Aorta (tissue), 5 donors: ENCODE results near the gene PKMYT1. TPM values are rescaled to one million over a fixed set of nuclear protein-coding genes. Genes with fewer than 3 reads are reported as not detected.

Source experiments
- ATAC-seq: fragments of 200-7000 bp; cut with Tn5 transposase; one replicate; pipeline ENCODE4 v1.9.1; 2022; ENCODE audit warnings: moderate library complexity; ENCODE audit not compliant: low FRiP score
- DNase-seq, 2 donors: peaks; one replicate each; pipeline ENCODE4 v3.0.0-alpha.2; 2020
- H3K27ac ChIP-seq, 2 donors: one replicate each; pipeline ENCODE4 v1.5.1; 2013; ENCODE audit warnings: low read length in 2 of 2, mild to moderate bottlenecking in 2 of 2, moderate library complexity in 2 of 2, control low read depth in 1 of 2, inconsistent platforms in 1 of 2, low read depth in 1 of 2
- H3K27me3 ChIP-seq, 2 donors: one replicate each; pipeline ENCODE4 v1.6.1; 2013; ENCODE audit warnings: control low read depth in 1 of 2, low read length in 1 of 2, mild to moderate bottlenecking in 1 of 2, moderate library complexity in 1 of 2; ENCODE audit not compliant: insufficient read depth in 2 of 2, control insufficient read depth in 1 of 2
- H3K36me3 ChIP-seq, 2 donors: one replicate each; pipeline ENCODE4 v1.6.1; 2013; ENCODE audit warnings: control low read depth in 1 of 2, low read length in 1 of 2, mild to moderate bottlenecking in 1 of 2; ENCODE audit not compliant: insufficient read depth in 2 of 2, control insufficient read depth in 1 of 2
- H3K4me1 ChIP-seq, 2 donors: one replicate each; pipeline ENCODE4 v1.6.1; 2013; ENCODE audit warnings: low read length in 2 of 2, control low read depth in 1 of 2, mild to moderate bottlenecking in 1 of 2, moderate library complexity in 1 of 2; ENCODE audit not compliant: insufficient read depth in 2 of 2, control insufficient read depth in 1 of 2
- H3K4me3 ChIP-seq, 2 donors: one replicate each; pipeline ENCODE4 v1.5.1; 2013; ENCODE audit warnings: low read length in 2 of 2, control low read depth in 1 of 2, mild to moderate bottlenecking in 1 of 2
- H3K9me3 ChIP-seq: one replicate; pipeline ENCODE4 v1.6.1; 2013; ENCODE audit warnings: mild to moderate bottlenecking, low read length; ENCODE audit not compliant: control insufficient read depth
- WGBS, 2 donors: extraction: QIAGEN DNeasy Blood & Tissue Kit; methylation state at CpG; one replicate each; pipeline ENCODE4 v1.1.7; 2013; 5-methylcytosine and 5-hydroxymethylcytosine counted together
- intact Hi-C, 2 donors: fragments of 100-400 bp; cut with DNase I; formaldehyde crosslinking; loops; one replicate each; pipeline versions ENCODE4 v1.14.2 to v1.15.0; 2022
- polyA plus RNA-seq, 2 donors: library from polyadenylated mRNA; stranded (reverse); fragments of 200-250 nt; gene quantifications; one replicate each; pipeline ENCODE4 v1.2.3, GENCODE V29; 2013
- total RNA-seq, 2 donors: library from RNA; stranded (reverse); fragmentation: NEBNext Ultra II Directional; extraction: Animal tissue kit (Norgen Biotek cat#: 25700); gene quantifications; one replicate each; pipeline ENCODE4 v1.2.1, GENCODE V29; 2021
- donor health status: healthy with polysubstance abuse.
- donor health status: Bipolar disorder and iron deficiency.
- donor health status: DM: no; HTN: no; CAD: no.
- donor health status: DM: no; HTN: no; CAD: no.
- donor health status: DM: yes; HTN: yes; CAD: no.

The PKMYT1 gene
- total and polyA plus RNA-seq, 4 donors = 1.1 to 2.4 (median 1.9) TPM

- 1% methylated on average over 36 to 49 of the region's 49 CpGs for WGBS, 2 donors
- intact Hi-C loops = loop anchor here in 1 of 2 donors (2.0 kb wide), 1 partner anchor 263 kb away; the partner anchor contains the start of gene ZNF263
- H3K4me3 ChIP-seq = peak within 1 kb of the TSS; percentile 71 to 87
- no peaks in the 10 kb centered on the region for H3K36me3 ChIP-seq
- H3K27me3 ChIP-seq = peaks cover 0 to 2% of the 10 kb centered on the region in 2 donors
- H3K27ac ChIP-seq = peak within 1 kb of the TSS; percentile 93 to 98
- no peaks in the 10 kb centered on the region for H3K9me3 ChIP-seq
- ATAC-seq (peak; percentile 36), DNase-seq (peak; percentile 85 to 94)
- H3K4me1 ChIP-seq = no peaks in the 10 kb centered on the region
Measured at GRCh38 chr16:3020247-3020603, 40.0 kb upstream of the PKMYT1 start, which contains the start of gene TNFRSF12A. TSS of gene TNFRSF12A (plus strand) at chr16:3020368. CDS start at chr16:3020398, 30 bp downstream.

- Histone ChIP-seq H3K27ac (peak overlapping the region in 1 of 2 donors; percentile 20), H3K27me3 (peaks cover 0 to 2% of the 10 kb centered on the region in 2 donors), H3K9me3 (no peaks in the 10 kb centered on the region), H3K4me1 (no peaks in the 10 kb centered on the region), H3K4me3 (no peak overlapping the region), H3K36me3 (no peaks in the 10 kb centered on the region)
- ATAC-seq = no peak
- no peak for DNase-seq
- intact Hi-C loops = loop anchor here in 1 of 2 donors (2.0 kb wide), 1 partner anchor 263 kb away; the partner anchor contains the start of gene ZNF263
- 33% methylated on average over 40 of the region's 40 CpGs for WGBS, 2 donors
Measured at GRCh38 chr16:3019594-3020246, 39.5 kb upstream of the PKMYT1 start.

- intact Hi-C loops = no loop called here
- ATAC-seq (no peak), DNase-seq (no peak)
- no peaks in the 10 kb centered on the region for H3K9me3 ChIP-seq
- WGBS, 2 donors = 9 to 11% methylated on average over 45 to 52 of the region's 52 CpGs
- no peak within 1 kb of the TSS for H3K27ac ChIP-seq
- H3K4me3 ChIP-seq = no peak within 1 kb of the TSS
- H3K4me1 ChIP-seq = no peaks in the 10 kb centered on the region
- peaks cover 0 to 2% of the 10 kb centered on the region in 2 donors for H3K27me3 ChIP-seq
- no peaks in the 10 kb centered on the region for H3K36me3 ChIP-seq
Measured at GRCh38 chr16:3017794-3018506, 37.7 kb upstream of the PKMYT1 start, which contains the start of gene CLDN6. TSS of gene CLDN6 (minus strand) at chr16:3018183. CDS start at chr16:3016021, 2,162 bp downstream.

GRCh38 chr16:3017344-3017743, 37.1 kb upstream of the PKMYT1 start:
- intact Hi-C loops = no loop called here
- Histone ChIP-seq H3K27ac (no peak overlapping the region), H3K4me3 (no peak overlapping the region), H3K36me3 (no peaks in the 10 kb centered on the region), H3K9me3 (no peaks in the 10 kb centered on the region), H3K27me3 (peaks cover 0 to 2% of the 10 kb centered on the region in 2 donors), H3K4me1 (no peaks in the 10 kb centered on the region)
- no peak for ATAC-seq
- no peak for DNase-seq
- WGBS, 2 donors = 78% methylated on average over 20 of the region's 20 CpGs

GRCh38 chr16:3015865-3016521, 35.7 kb upstream of the PKMYT1 start:
- Histone ChIP-seq H3K9me3 (no peaks in the 10 kb centered on the region), H3K27ac (no peak overlapping the region), H3K4me1 (no peaks in the 10 kb centered on the region), H3K36me3 (no peaks in the 10 kb centered on the region), H3K4me3 (no peak overlapping the region), H3K27me3 (peaks cover 0 to 2% of the 10 kb centered on the region in 2 donors)
- intact Hi-C loops = no loop called here
- DNase-seq (no peak), ATAC-seq (no peak)
- 86 to 90% methylated on average over 13 of the region's 13 CpGs for WGBS, 2 donors

- ATAC-seq = no peak
- no peak for DNase-seq
- Histone ChIP-seq H3K27me3 (no peaks in the 10 kb centered on the region), H3K27ac (no peak overlapping the region), H3K36me3 (no peaks in the 10 kb centered on the region), H3K9me3 (no peaks in the 10 kb centered on the region), H3K4me1 (no peaks in the 10 kb centered on the region), H3K4me3 (no peak overlapping the region)
- WGBS, 2 donors = 85 to 90% methylated on average over 6 of the region's 6 CpGs
- intact Hi-C loops = no loop called here
Measured at GRCh38 chr16:3014971-3015370, 34.7 kb upstream of the PKMYT1 start.

GRCh38 chr16:3013998-3014690, 33.9 kb upstream of the PKMYT1 start:
- Histone ChIP-seq H3K9me3 (no peaks in the 10 kb centered on the region), H3K27me3 (no peaks in the 10 kb centered on the region), H3K4me3 (no peak overlapping the region), H3K27ac (no peak overlapping the region), H3K36me3 (no peaks in the 10 kb centered on the region), H3K4me1 (no peaks in the 10 kb centered on the region)
- WGBS, 2 donors = 61 to 68% methylated on average over 12 of the region's 12 CpGs
- DNase-seq = no peak
- intact Hi-C loops = no loop called here
- no peak for ATAC-seq

- Histone ChIP-seq H3K36me3 (no peaks in the 10 kb centered on the region), H3K9me3 (no peaks in the 10 kb centered on the region), H3K4me1 (no peaks in the 10 kb centered on the region), H3K27me3 (no peaks in the 10 kb centered on the region), H3K27ac (no peak overlapping the region), H3K4me3 (no peak overlapping the region)
- intact Hi-C loops = no loop called here
- ATAC-seq (no peak), DNase-seq (no peak)
- WGBS, 2 donors = 51 to 61% methylated on average over 27 of the region's 27 CpGs
Measured at GRCh38 chr16:3013491-3013951, 33.3 kb upstream of the PKMYT1 start.
